Measurements from ENCODE around the gene PTPRT. TPM values are rescaled to one million over a fixed set of nuclear protein-coding genes. Genes with fewer than 3 reads are reported as not detected.

Gene PTPRT
- total RNA-seq, 1 experiment from 2014 or later: 0.13 TPM

DNA sequence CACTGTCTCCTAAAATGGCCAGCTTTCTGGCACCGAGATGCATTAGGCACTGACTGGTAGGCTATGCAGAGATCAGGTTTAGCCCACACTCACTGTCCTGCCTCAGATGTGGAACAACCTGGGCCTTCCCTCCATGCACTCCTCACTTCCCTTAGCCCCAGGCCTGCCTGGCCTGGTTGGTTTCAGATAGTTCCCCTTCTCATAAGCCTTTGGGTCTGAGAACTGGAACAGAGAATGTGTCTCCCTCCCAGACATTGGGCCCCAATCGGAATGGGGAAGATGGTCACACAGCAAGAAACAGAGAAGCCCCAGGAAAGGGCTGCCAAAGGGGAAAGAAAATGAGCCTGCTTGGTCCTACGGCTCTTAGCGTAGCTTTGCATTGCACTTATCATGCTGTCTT lies 809.4 kb downstream of the PTPRT start:
- H3K23me2 ChIP-seq (ENCODE audit: insufficient read length, low read depth, low read length, poor library complexity, severe bottlenecking): no peaks in the 10 kb centered on the region
- DNase-seq: no peak
- H3T11ph ChIP-seq (ENCODE audit: low read length): no peak overlapping the region
- H3K36me3 Mint-ChIP-seq (ENCODE audit: insufficient read depth in 1 of 3, low read depth in 3 of 3): peaks cover 0 to 2% (median 0%) of the 10 kb centered on the region in 3 experiments; a peak in 2 of 7 replicates
- no peak overlapping the region for H4K91ac ChIP-seq (ENCODE audit: insufficient read length, low read depth, low read length)
- no peak overlapping the region for H2BK5ac ChIP-seq (ENCODE audit: insufficient read length, low read length)
- no peak overlapping the region for H2AFZ ChIP-seq (ENCODE audit: low read length)
- no peak overlapping the region for H2BK120ac ChIP-seq (ENCODE audit: low read depth, low read length, poor library complexity, severe bottlenecking)
- no peak overlapping the region for H3K4ac ChIP-seq (ENCODE audit: low read depth, low read length)
- H3K9me3 Mint-ChIP-seq: peaks cover 0 to 2% of the 10 kb centered on the region in 2 experiments; a peak in 2 of 5 replicates
- WGBS (ENCODE audit: extremely low coverage, insufficient read length, low lambda C conversion rate): no CpG with 5 or more reads among the region's 4 CpGs
- no peak overlapping the region for H4K8ac ChIP-seq (replicated peaks; ENCODE audit: insufficient read length, low read depth, low read length)
- TF ChIP-seq, protein P1, sequence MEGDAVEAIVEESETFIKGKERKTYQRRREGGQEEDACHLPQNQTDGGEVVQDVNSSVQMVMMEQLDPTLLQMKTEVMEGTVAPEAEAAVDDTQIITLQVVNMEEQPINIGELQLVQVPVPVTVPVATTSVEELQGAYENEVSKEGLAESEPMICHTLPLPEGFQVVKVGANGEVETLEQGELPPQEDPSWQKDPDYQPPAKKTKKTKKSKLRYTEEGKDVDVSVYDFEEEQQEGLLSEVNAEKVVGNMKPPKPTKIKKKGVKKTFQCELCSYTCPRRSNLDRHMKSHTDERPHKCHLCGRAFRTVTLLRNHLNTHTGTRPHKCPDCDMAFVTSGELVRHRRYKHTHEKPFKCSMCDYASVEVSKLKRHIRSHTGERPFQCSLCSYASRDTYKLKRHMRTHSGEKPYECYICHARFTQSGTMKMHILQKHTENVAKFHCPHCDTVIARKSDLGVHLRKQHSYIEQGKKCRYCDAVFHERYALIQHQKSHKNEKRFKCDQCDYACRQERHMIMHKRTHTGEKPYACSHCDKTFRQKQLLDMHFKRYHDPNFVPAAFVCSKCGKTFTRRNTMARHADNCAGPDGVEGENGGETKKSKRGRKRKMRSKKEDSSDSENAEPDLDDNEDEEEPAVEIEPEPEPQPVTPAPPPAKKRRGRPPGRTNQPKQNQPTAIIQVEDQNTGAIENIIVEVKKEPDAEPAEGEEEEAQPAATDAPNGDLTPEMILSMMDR (conservative IDR thresholded peaks at IDR 0.05): no peak
- no peaks in the 10 kb centered on the region for H3K4me1 ChIP-seq (ENCODE audit: insufficient read depth, low read length)
- no peaks in the 10 kb centered on the region for H3K79me2 ChIP-seq (ENCODE audit: insufficient read depth, low read length)
- H3K4me1 Mint-ChIP-seq: peaks cover 7 to 11% of the 10 kb centered on the region in 2 experiments; a peak in 3 of 4 replicates
- no peak overlapping the region for H3K18ac ChIP-seq (ENCODE audit: insufficient read length, low read depth, low read length)
- no peak overlapping the region for H3K4me2 ChIP-seq (ENCODE audit: insufficient read depth, insufficient read length, low read length)
- H2BK20ac ChIP-seq (ENCODE audit: low read depth, low read length, poor library complexity, severe bottlenecking): no peak overlapping the region
- no peak overlapping the region for H3K27ac ChIP-seq (ENCODE audit: insufficient read length, low read depth, low read length)
- no peaks in the 10 kb centered on the region for H3K9me3 ChIP-seq (ENCODE audit: control insufficient read depth, low read depth, low read length)
- H2BK12ac ChIP-seq (ENCODE audit: insufficient read length, low read depth, low read length): no peak overlapping the region
- H4K20me1 ChIP-seq (ENCODE audit: control insufficient read depth, insufficient read depth, insufficient read length): no peaks in the 10 kb centered on the region
- H4K5ac ChIP-seq (ENCODE audit: insufficient read length, low read depth, low read length): no peak overlapping the region
- no peaks in the 10 kb centered on the region; the same call in 1 of the 2 replicates for H3K27me3 Mint-ChIP-seq (ENCODE audit: low read depth)
- H3K79me1 ChIP-seq (ENCODE audit: insufficient read depth, low read depth, low read length, poor library complexity, severe bottlenecking): no peaks in the 10 kb centered on the region
- no peak overlapping the region for H2AK5ac ChIP-seq (ENCODE audit: insufficient read length, low read length)
- H3K9ac ChIP-seq (ENCODE audit: extremely low read depth, insufficient read length, low read length): no peak overlapping the region
- no peak overlapping the region for H3K27ac Mint-ChIP-seq
- H3K23ac ChIP-seq (ENCODE audit: insufficient read length, low read depth, low read length): no peak overlapping the region
- no peak overlapping the region for H3K56ac ChIP-seq (ENCODE audit: insufficient read length, low read depth, low read length)
- H3K14ac ChIP-seq (ENCODE audit: insufficient read depth, low read length): no peak overlapping the region
- no peak overlapping the region for H2BK15ac ChIP-seq (ENCODE audit: low read depth, low read length)
- H3K27me3 ChIP-seq (ENCODE audit: insufficient read depth, low read length): no peaks in the 10 kb centered on the region
- no peak overlapping the region for H3K4me3 Mint-ChIP-seq
